HEK293 (cell line): ENCODE data around the gene ZNF24.

Experiments used
- CTCF ChIA-PET: fragments of 350-600 bp; formaldehyde crosslinking; extraction: SDS; loops from one replicate; lab custom pipeline; 2021; ENCODE audit warnings: antibody characterized with exemption; lab: Yijun Ruan, JAX
- POLR2A ChIA-PET: fragments of 300-600 bp; formaldehyde crosslinking; extraction: SDS; loops from one replicate; lab custom pipeline; 2020; ENCODE audit warnings: antibody characterized with exemption, inconsistent platforms; lab: Yijun Ruan, JAX
- H3K27ac ChIP-seq: fragments of 200-500 bp; sonication (Bioruptor generic); 2 replicates; pipeline ENCODE4 v1.5.1; 2014; ENCODE audit warnings: low read depth, low read length, control low read depth, inconsistent platforms; ENCODE audit errors: extremely low read depth
- H3K36me3 ChIP-seq, 2 experiments: fragments of 200-500 bp in 1 of 2; sonication (Bioruptor generic) in 1 of 2; 1 replicate in 1 of 2; 2 replicates in 1 of 2; pipeline ENCODE4 v1.5.1; 2014 to 2017; ENCODE audit warnings: inconsistent platforms in 2 of 2, low read length in 2 of 2; ENCODE audit not compliant: control insufficient read depth in 2 of 2, insufficient read depth in 1 of 2
- H3K4me1 ChIP-seq: fragments of 200-500 bp; sonication (Bioruptor generic); 2 replicates; pipeline ENCODE4 v1.5.1; 2014; ENCODE audit warnings: mild to moderate bottlenecking, low read length, inconsistent platforms; ENCODE audit not compliant: control insufficient read depth, insufficient read depth
- H3K4me3 ChIP-seq: 2 replicates; pipeline ENCODE4 v1.5.1; 2011; ENCODE audit warnings: low read depth, mild to moderate bottlenecking, control low read depth, low read length, moderate library complexity
- H3K9me3 ChIP-seq: fragments of 200-500 bp; sonication (Bioruptor generic); 2 replicates; pipeline ENCODE4 v1.5.1; 2014; ENCODE audit warnings: low read depth, low read length, inconsistent platforms; ENCODE audit not compliant: control insufficient read depth, insufficient read depth
- BCL11A ChIP-seq: fragments of 450-650 bp; formaldehyde crosslinking; IDR thresholded peaks from 2 replicates; pipeline ENCODE4 v1.5.1; 2016; ENCODE audit warnings: low read depth, missing biosample characterization, missing genetic modification characterization
- BCL11B ChIP-seq: fragments of 450-650 bp; formaldehyde crosslinking; IDR thresholded peaks from 2 replicates; pipeline ENCODE4 v1.5.1; 2016; ENCODE audit warnings: low read depth, missing biosample characterization, missing genetic modification characterization
- REPIN1 ChIP-seq: fragments of 450-650 bp; formaldehyde crosslinking; IDR thresholded peaks from 2 replicates; pipeline ENCODE4 v1.5.1; 2017; ENCODE audit warnings: missing biosample characterization, missing genetic modification characterization, low read depth
- SCRT2 ChIP-seq: fragments of 450-650 bp; formaldehyde crosslinking; IDR thresholded peaks from 2 replicates; pipeline ENCODE4 v1.5.1; 2016; ENCODE audit warnings: missing biosample characterization, missing genetic modification characterization
- SETDB1 ChIP-seq: IDR thresholded peaks from one replicate; pipeline ENCODE4 v1.6.1; 2017; ENCODE audit warnings: mild to moderate bottlenecking, low read length, moderate library complexity, mixed read lengths; ENCODE audit not compliant: insufficient read length
- TRIM28 ChIP-seq: IDR thresholded peaks from 2 replicates; pipeline ENCODE4 v1.6.1; 2011; ENCODE audit warnings: low read length, control low read depth, borderline replicate concordance
- ZBTB17 ChIP-seq: fragments of 450-650 bp; formaldehyde crosslinking; IDR thresholded peaks from 2 replicates; pipeline ENCODE4 v1.5.1; 2016; ENCODE audit warnings: missing biosample characterization, missing genetic modification characterization
- ZBTB48 ChIP-seq: fragments of 450-650 bp; formaldehyde crosslinking; IDR thresholded peaks from 2 replicates; pipeline ENCODE4 v1.5.1; 2016; ENCODE audit warnings: missing biosample characterization, missing genetic modification characterization
- ZNF121 ChIP-seq: fragments of 450-650 bp; formaldehyde crosslinking; IDR thresholded peaks from 2 replicates; pipeline ENCODE4 v1.5.1; 2016; ENCODE audit warnings: missing biosample characterization, missing genetic modification characterization
- ZNF202 ChIP-seq: fragments of 450-650 bp; formaldehyde crosslinking; IDR thresholded peaks from 2 replicates; pipeline ENCODE4 v1.5.1; 2016; ENCODE audit warnings: missing biosample characterization, missing genetic modification characterization, borderline replicate concordance
- ZNF266 ChIP-seq: fragments of 450-650 bp; formaldehyde crosslinking; IDR thresholded peaks from 2 replicates; pipeline ENCODE4 v1.5.1; 2016; ENCODE audit warnings: missing biosample characterization, missing genetic modification characterization, low read depth
- ZNF571 ChIP-seq: fragments of 450-650 bp; formaldehyde crosslinking; IDR thresholded peaks from 2 replicates; pipeline ENCODE4 v1.5.0; 2017; ENCODE audit warnings: missing biosample characterization, missing genetic modification characterization
- ZNF610 ChIP-seq: fragments of 450-650 bp; formaldehyde crosslinking; IDR thresholded peaks from 2 replicates; pipeline ENCODE4 v1.5.1; 2016; ENCODE audit warnings: missing biosample characterization, missing genetic modification characterization, borderline replicate concordance
- ZNF664 ChIP-seq: fragments of 450-650 bp; formaldehyde crosslinking; IDR thresholded peaks from 2 replicates; pipeline ENCODE4 v1.5.1; 2016; ENCODE audit warnings: missing biosample characterization, missing genetic modification characterization
- ZNF670 ChIP-seq: fragments of 450-650 bp; formaldehyde crosslinking; IDR thresholded peaks from 2 replicates; pipeline ENCODE4 v1.5.1; 2016; ENCODE audit warnings: missing biosample characterization, missing genetic modification characterization, low read depth
- ZNF792 ChIP-seq: fragments of 450-650 bp; formaldehyde crosslinking; IDR thresholded peaks from 2 replicates; pipeline ENCODE4 v1.5.1; 2016; ENCODE audit warnings: missing biosample characterization, missing genetic modification characterization
- TF ChIP-seq, protein P1 (sequence below): fragments of 450-650 bp; formaldehyde crosslinking; IDR thresholded peaks from 2 replicates; pipeline ENCODE4 v1.5.1; 2016; ENCODE audit warnings: missing biosample characterization, missing genetic modification characterization
- TF ChIP-seq, protein P2 (sequence below): fragments of 450-650 bp; formaldehyde crosslinking; IDR thresholded peaks from 2 replicates; pipeline ENCODE4 v1.5.1; 2016; ENCODE audit warnings: missing biosample characterization, missing genetic modification characterization
- TF ChIP-seq, protein P3 (sequence below): fragments of 450-650 bp; formaldehyde crosslinking; IDR thresholded peaks from 2 replicates; pipeline ENCODE4 v1.5.1; 2017; ENCODE audit warnings: missing biosample characterization, missing genetic modification characterization
- TF ChIP-seq, protein P4 (sequence below): fragments of 450-650 bp; formaldehyde crosslinking; IDR thresholded peaks from 2 replicates; pipeline ENCODE4 v1.5.1; 2017; ENCODE audit warnings: missing biosample characterization, mild to moderate bottlenecking, missing genetic modification characterization, moderate library complexity
- TF ChIP-seq, protein P5 (sequence below): fragments of 450-650 bp; formaldehyde crosslinking; IDR thresholded peaks from 2 replicates; pipeline ENCODE4 v1.5.1; 2016; ENCODE audit warnings: missing biosample characterization, missing genetic modification characterization

The ZNF24 gene

DNA sequence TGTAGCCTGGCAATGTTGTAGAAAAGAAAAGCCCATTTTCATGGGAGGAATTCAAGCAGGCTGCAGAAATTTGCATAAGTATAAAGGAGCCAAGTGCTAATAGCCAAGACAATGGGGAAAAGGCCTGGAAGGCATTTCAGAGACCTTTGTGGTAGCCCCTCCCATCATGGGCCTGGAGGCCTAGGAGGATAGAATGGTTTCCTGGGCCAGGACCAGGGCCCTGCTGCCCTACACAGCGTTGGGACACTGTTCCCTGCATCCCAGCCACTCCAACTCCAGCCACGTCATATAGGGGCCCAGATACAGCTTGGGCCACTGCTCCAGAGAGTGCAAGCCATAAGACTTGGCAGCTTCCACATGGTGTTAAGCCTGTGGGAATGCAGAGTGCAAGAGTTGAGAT is 8.1 kb upstream of the ZNF24 start (continued):
- TF ChIP-seq, protein P1, sequence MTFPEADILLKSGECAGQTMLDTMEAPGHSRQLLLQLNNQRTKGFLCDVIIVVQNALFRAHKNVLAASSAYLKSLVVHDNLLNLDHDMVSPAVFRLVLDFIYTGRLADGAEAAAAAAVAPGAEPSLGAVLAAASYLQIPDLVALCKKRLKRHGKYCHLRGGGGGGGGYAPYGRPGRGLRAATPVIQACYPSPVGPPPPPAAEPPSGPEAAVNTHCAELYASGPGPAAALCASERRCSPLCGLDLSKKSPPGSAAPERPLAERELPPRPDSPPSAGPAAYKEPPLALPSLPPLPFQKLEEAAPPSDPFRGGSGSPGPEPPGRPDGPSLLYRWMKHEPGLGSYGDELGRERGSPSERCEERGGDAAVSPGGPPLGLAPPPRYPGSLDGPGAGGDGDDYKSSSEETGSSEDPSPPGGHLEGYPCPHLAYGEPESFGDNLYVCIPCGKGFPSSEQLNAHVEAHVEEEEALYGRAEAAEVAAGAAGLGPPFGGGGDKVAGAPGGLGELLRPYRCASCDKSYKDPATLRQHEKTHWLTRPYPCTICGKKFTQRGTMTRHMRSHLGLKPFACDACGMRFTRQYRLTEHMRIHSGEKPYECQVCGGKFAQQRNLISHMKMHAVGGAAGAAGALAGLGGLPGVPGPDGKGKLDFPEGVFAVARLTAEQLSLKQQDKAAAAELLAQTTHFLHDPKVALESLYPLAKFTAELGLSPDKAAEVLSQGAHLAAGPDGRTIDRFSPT: no peak
- TF ChIP-seq BCL11B (tag by site-specific recombination) (no peak), REPIN1 (tag by site-specific recombination) (no peak), SCRT2 (tag by site-specific recombination) (no peak), ZNF202 (tag by site-specific recombination) (no peak), ZBTB48 (tag by site-specific recombination) (no peak), ZNF266 (tag by site-specific recombination) (no peak), ZNF792 (tag by site-specific recombination) (no peak), SETDB1 (peak; percentile 96), TRIM28 (peak; percentile 96; the same call in 1 of the 2 replicates)
- TF ChIP-seq, protein P2, sequence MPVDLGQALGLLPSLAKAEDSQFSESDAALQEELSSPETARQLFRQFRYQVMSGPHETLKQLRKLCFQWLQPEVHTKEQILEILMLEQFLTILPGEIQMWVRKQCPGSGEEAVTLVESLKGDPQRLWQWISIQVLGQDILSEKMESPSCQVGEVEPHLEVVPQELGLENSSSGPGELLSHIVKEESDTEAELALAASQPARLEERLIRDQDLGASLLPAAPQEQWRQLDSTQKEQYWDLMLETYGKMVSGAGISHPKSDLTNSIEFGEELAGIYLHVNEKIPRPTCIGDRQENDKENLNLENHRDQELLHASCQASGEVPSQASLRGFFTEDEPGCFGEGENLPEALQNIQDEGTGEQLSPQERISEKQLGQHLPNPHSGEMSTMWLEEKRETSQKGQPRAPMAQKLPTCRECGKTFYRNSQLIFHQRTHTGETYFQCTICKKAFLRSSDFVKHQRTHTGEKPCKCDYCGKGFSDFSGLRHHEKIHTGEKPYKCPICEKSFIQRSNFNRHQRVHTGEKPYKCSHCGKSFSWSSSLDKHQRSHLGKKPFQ (tag by site-specific recombination): no peak
- TF ChIP-seq, protein P3, sequence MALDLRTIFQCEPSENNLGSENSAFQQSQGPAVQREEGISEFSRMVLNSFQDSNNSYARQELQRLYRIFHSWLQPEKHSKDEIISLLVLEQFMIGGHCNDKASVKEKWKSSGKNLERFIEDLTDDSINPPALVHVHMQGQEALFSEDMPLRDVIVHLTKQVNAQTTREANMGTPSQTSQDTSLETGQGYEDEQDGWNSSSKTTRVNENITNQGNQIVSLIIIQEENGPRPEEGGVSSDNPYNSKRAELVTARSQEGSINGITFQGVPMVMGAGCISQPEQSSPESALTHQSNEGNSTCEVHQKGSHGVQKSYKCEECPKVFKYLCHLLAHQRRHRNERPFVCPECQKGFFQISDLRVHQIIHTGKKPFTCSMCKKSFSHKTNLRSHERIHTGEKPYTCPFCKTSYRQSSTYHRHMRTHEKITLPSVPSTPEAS (tag by site-specific recombination): no peak

DNA sequence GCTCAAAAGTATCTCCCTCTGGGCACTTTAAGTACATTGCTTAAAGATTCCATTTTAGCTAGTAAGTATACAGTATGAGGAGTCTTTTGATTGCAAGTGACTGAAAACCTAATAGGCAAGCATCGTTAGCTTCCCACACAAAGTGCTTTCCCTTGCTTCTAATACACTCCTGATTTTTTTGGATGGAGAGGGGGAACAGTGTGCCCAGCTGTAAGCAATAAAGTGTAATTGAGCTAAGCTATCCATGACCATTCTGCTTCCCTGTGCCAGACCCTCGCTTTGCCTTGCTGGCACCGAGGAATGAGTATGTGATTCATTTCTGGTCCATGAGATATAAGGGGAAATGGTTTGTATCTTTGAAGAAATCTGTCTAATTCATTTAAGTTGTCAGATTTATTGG is 3.8 kb upstream of the ZNF24 start:
- no peak overlapping the region for H3K4me3 ChIP-seq
- no peak for TF ChIP-seq ZNF610
- TF ChIP-seq ZNF670 (tag by site-specific recombination): no peak
- TF ChIP-seq, protein P4, sequence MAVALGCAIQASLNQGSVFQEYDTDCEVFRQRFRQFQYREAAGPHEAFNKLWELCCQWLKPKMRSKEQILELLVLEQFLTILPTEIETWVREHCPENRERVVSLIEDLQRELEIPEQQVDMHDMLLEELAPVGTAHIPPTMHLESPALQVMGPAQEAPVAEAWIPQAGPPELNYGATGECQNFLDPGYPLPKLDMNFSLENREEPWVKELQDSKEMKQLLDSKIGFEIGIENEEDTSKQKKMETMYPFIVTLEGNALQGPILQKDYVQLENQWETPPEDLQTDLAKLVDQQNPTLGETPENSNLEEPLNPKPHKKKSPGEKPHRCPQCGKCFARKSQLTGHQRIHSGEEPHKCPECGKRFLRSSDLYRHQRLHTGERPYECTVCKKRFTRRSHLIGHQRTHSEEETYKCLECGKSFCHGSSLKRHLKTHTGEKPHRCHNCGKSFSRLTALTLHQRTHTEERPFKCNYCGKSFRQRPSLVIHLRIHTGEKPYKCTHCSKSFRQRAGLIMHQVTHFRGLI (tag by site-specific recombination): no peak
- no peak for TF ChIP-seq ZBTB17 (tag by site-specific recombination)
- TF ChIP-seq, protein P5, sequence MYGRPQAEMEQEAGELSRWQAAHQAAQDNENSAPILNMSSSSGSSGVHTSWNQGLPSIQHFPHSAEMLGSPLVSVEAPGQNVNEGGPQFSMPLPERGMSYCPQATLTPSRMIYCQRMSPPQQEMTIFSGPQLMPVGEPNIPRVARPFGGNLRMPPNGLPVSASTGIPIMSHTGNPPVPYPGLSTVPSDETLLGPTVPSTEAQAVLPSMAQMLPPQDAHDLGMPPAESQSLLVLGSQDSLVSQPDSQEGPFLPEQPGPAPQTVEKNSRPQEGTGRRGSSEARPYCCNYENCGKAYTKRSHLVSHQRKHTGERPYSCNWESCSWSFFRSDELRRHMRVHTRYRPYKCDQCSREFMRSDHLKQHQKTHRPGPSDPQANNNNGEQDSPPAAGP: no peak
- TF ChIP-seq ZNF571 (tag by site-specific recombination): no peak
- no peak for TF ChIP-seq ZNF664 (tag by site-specific recombination)
- TF ChIP-seq ZNF121 (tag by site-specific recombination): no peak
- TF ChIP-seq BCL11A (tag by site-specific recombination): no peak
- CTCF ChIA-PET: interaction anchor here (0.7 to 1.2 kb wide), 2 partner anchors 37 to 117 kb away, joined by 3 read pairs; no protein-coding TSS in a partner anchor
- POLR2A ChIA-PET: interaction anchor here (0.7 to 1.1 kb wide), 3 partner anchors 14 to 830 kb away, joined by 3 to 6 read pairs (median 4); no protein-coding TSS in a partner anchor
- H3K27ac ChIP-seq: no peak overlapping the region
- no peaks in the 10 kb centered on the region for H3K9me3 ChIP-seq
- H3K4me1 ChIP-seq: no peaks in the 10 kb centered on the region
- no peaks in the 10 kb centered on the region for H3K36me3 ChIP-seq
